HEK293 (cell line): ENCODE results near the gene VEPH1.

Experiments
- CTCF ChIA-PET: fragments of 350-600 bp; formaldehyde crosslinking; extraction: SDS; loops from one replicate; lab custom pipeline; 2021; ENCODE audit warnings: antibody characterized with exemption; lab: Yijun Ruan, JAX
- POLR2A ChIA-PET: fragments of 300-600 bp; formaldehyde crosslinking; extraction: SDS; loops from one replicate; lab custom pipeline; 2020; ENCODE audit warnings: antibody characterized with exemption, inconsistent platforms; lab: Yijun Ruan, JAX
- H3K27ac ChIP-seq: fragments of 200-500 bp; sonication (Bioruptor generic); 2 replicates; pipeline ENCODE4 v1.5.1; 2014; ENCODE audit warnings: low read depth, low read length, control low read depth, inconsistent platforms; ENCODE audit errors: extremely low read depth
- H3K36me3 ChIP-seq, 2 experiments: fragments of 200-500 bp in 1 of 2; sonication (Bioruptor generic) in 1 of 2; 1 replicate in 1 of 2; 2 replicates in 1 of 2; pipeline ENCODE4 v1.5.1; 2014 to 2017; ENCODE audit warnings: inconsistent platforms in 2 of 2, low read length in 2 of 2; ENCODE audit not compliant: control insufficient read depth in 2 of 2, insufficient read depth in 1 of 2
- H3K4me1 ChIP-seq: fragments of 200-500 bp; sonication (Bioruptor generic); 2 replicates; pipeline ENCODE4 v1.5.1; 2014; ENCODE audit warnings: mild to moderate bottlenecking, low read length, inconsistent platforms; ENCODE audit not compliant: control insufficient read depth, insufficient read depth
- H3K4me3 ChIP-seq: 2 replicates; pipeline ENCODE4 v1.5.1; 2011; ENCODE audit warnings: low read depth, mild to moderate bottlenecking, control low read depth, low read length, moderate library complexity
- H3K9me3 ChIP-seq: fragments of 200-500 bp; sonication (Bioruptor generic); 2 replicates; pipeline ENCODE4 v1.5.1; 2014; ENCODE audit warnings: low read depth, low read length, inconsistent platforms; ENCODE audit not compliant: control insufficient read depth, insufficient read depth
- SCRT1 ChIP-seq: fragments of 450-650 bp; formaldehyde crosslinking; IDR thresholded peaks from 2 replicates; pipeline ENCODE4 v1.5.1; 2016; ENCODE audit warnings: missing biosample characterization, missing genetic modification characterization, borderline replicate concordance
- ZBTB20 ChIP-seq: fragments of 450-650 bp; formaldehyde crosslinking; IDR thresholded peaks from 2 replicates; pipeline ENCODE4 v1.5.1; 2016; ENCODE audit warnings: missing biosample characterization, missing genetic modification characterization
- ZBTB48 ChIP-seq: fragments of 450-650 bp; formaldehyde crosslinking; IDR thresholded peaks from 2 replicates; pipeline ENCODE4 v1.5.1; 2016; ENCODE audit warnings: missing biosample characterization, missing genetic modification characterization
- ZNF19 ChIP-seq: fragments of 450-650 bp; formaldehyde crosslinking; IDR thresholded peaks from 2 replicates; pipeline ENCODE4; 2016; ENCODE audit warnings: missing biosample characterization, missing genetic modification characterization, low read depth
- ZNF2 ChIP-seq: fragments of 450-650 bp; formaldehyde crosslinking; IDR thresholded peaks from 2 replicates; pipeline ENCODE4 v1.5.1; 2016; ENCODE audit warnings: missing biosample characterization, missing genetic modification characterization
- ZNF223 ChIP-seq: fragments of 450-650 bp; formaldehyde crosslinking; IDR thresholded peaks from 2 replicates; pipeline ENCODE4 v1.5.1; 2016; ENCODE audit warnings: missing biosample characterization, missing genetic modification characterization
- ZNF274 ChIP-seq, 2 experiments: fragments of 200-500 bp in 1 of 2; fragments of 450-650 bp in 1 of 2; sonication (Bioruptor generic) in 1 of 2; formaldehyde crosslinking in 1 of 2; IDR thresholded peaks; 2 replicates each; pipeline versions ENCODE4 v1.5.1 to v1.6.1; 2014 to 2016; ENCODE audit warnings: borderline replicate concordance in 1 of 2, inconsistent platforms in 1 of 2, low read length in 1 of 2, missing biosample characterization in 1 of 2, missing genetic modification characterization in 1 of 2
- ZNF366 ChIP-seq: fragments of 450-650 bp; formaldehyde crosslinking; conservative IDR thresholded peaks from 2 replicates; pipeline ENCODE4 v1.5.1; 2016; ENCODE audit warnings: missing biosample characterization, missing genetic modification characterization
- ZNF514 ChIP-seq: fragments of 450-650 bp; formaldehyde crosslinking; IDR thresholded peaks from 2 replicates; pipeline ENCODE4 v1.5.1; 2016; ENCODE audit warnings: missing biosample characterization, missing genetic modification characterization
- ZNF548 ChIP-seq: fragments of 450-650 bp; formaldehyde crosslinking; IDR thresholded peaks from 2 replicates; pipeline ENCODE4 v1.5.1; 2016; ENCODE audit warnings: missing biosample characterization, missing genetic modification characterization
- ZNF561 ChIP-seq: fragments of 450-650 bp; IDR thresholded peaks from 2 replicates; pipeline ENCODE4 v1.5.1; 2018; ENCODE audit warnings: missing biosample characterization, missing genetic modification characterization, borderline replicate concordance
- ZNF621 ChIP-seq: fragments of 450-650 bp; formaldehyde crosslinking; IDR thresholded peaks from 2 replicates; pipeline ENCODE4 v1.5.1; 2017; ENCODE audit warnings: missing biosample characterization, missing genetic modification characterization
- ZNF623 ChIP-seq: fragments of 450-650 bp; formaldehyde crosslinking; IDR thresholded peaks from 2 replicates; pipeline ENCODE4 v1.5.1; 2016; ENCODE audit warnings: missing biosample characterization, missing genetic modification characterization
- ZNF654 ChIP-seq: fragments of 450-650 bp; formaldehyde crosslinking; IDR thresholded peaks from 2 replicates; pipeline ENCODE4 v1.5.1; 2016; ENCODE audit warnings: low read depth, missing biosample characterization, missing genetic modification characterization
- ZNF660 ChIP-seq: fragments of 450-650 bp; IDR thresholded peaks from 2 replicates; pipeline ENCODE4 v1.5.1; 2018; ENCODE audit warnings: missing biosample characterization, mild to moderate bottlenecking, missing genetic modification characterization
- ZNF701 ChIP-seq: fragments of 450-650 bp; formaldehyde crosslinking; IDR thresholded peaks from 2 replicates; pipeline ENCODE4 v1.5.1; 2016; ENCODE audit warnings: missing biosample characterization, missing genetic modification characterization
- ZNF768 ChIP-seq: fragments of 450-650 bp; formaldehyde crosslinking; IDR thresholded peaks from 2 replicates; pipeline ENCODE4 v1.5.1; 2018; ENCODE audit warnings: missing biosample characterization, mild to moderate bottlenecking, missing genetic modification characterization
- TF ChIP-seq, protein P1 (sequence below): fragments of 450-650 bp; formaldehyde crosslinking; IDR thresholded peaks from 2 replicates; pipeline ENCODE4 v1.5.1; 2017; ENCODE audit warnings: missing biosample characterization, missing genetic modification characterization
- TF ChIP-seq, protein P2 (sequence below): fragments of 450-650 bp; formaldehyde crosslinking; IDR thresholded peaks from 2 replicates; pipeline ENCODE4 v1.5.1; 2016; ENCODE audit warnings: missing biosample characterization, missing genetic modification characterization
- TF ChIP-seq, protein P3 (sequence below): fragments of 450-650 bp; formaldehyde crosslinking; IDR thresholded peaks from 2 replicates; pipeline ENCODE4 v1.5.1; 2016; ENCODE audit warnings: missing biosample characterization, missing genetic modification characterization, borderline replicate concordance

VEPH1 gene

DNA sequence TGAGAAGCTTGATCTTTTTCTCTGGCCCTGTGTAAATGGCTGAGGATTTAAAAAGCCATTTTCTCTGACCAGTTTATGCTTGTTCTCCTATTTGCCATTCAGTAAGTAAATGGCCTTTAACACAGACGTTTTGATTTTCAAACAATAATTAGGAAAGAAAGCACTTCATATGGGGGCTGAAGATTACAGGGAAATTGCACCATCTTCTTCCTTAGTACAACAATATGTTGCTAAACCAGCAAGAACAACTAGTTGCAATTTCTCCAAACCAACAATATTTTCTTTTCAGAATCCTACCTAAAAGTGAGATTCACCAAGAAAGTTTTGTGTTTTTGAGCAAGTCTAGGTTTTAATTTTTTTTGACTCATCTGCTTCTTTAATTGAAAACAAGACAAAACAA lies 262.8 kb downstream of the VEPH1 start (continued):
- TF ChIP-seq ZNF621 (tag by site-specific recombination) = no peak
- no peak for TF ChIP-seq ZNF548
- TF ChIP-seq ZNF19 (tag by site-specific recombination) = no peak
- TF ChIP-seq, protein P1, sequence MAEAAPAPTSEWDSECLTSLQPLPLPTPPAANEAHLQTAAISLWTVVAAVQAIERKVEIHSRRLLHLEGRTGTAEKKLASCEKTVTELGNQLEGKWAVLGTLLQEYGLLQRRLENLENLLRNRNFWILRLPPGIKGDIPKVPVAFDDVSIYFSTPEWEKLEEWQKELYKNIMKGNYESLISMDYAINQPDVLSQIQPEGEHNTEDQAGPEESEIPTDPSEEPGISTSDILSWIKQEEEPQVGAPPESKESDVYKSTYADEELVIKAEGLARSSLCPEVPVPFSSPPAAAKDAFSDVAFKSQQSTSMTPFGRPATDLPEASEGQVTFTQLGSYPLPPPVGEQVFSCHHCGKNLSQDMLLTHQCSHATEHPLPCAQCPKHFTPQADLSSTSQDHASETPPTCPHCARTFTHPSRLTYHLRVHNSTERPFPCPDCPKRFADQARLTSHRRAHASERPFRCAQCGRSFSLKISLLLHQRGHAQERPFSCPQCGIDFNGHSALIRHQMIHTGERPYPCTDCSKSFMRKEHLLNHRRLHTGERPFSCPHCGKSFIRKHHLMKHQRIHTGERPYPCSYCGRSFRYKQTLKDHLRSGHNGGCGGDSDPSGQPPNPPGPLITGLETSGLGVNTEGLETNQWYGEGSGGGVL (tag by site-specific recombination) = no peak
- TF ChIP-seq, all 188 proteins: peak for 0

DNA sequence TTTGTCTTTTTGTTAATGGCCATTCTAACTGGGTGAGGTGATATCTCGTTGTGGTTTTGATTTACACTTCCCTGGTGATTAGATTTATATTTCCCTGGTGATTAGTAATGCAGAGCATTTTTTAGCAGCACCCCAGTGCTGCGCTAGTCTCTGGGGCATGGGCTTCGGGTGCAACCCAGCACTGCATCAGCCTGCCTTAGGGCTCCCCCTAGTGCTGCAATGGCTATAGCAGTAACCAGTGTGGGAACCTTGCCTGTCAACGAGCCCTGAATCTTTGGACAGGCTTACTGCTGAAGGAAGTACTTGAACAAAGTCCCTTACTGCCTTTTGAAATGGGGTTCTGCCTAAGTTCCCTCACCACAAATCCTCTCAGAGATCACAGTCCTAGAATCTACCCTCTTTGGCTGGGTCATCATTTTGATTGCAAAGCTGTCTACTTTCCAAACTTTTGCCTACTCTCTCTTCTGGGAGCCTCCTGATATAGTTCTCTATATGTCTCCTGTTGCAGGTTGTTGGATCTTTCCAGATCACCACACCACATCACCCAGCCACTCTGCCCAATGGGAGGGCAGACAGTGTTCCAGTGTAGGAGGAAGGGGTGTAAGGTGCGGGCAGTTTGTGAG lies 264.0 kb downstream of the VEPH1 start:
- Histone ChIP-seq H3K27ac (no peak overlapping the region), H3K4me1 (no peaks in the 10 kb centered on the region), H3K4me3 (no peak overlapping the region), H3K9me3 (no peaks in the 10 kb centered on the region), H3K36me3 (no peaks in the 10 kb centered on the region)
- TF ChIP-seq ZNF623 (no peak), ZNF223 (tag by site-specific recombination) (no peak), ZNF654 (peak; percentile 69), ZNF561 (tag by site-specific recombination) (peak; percentile 84), ZNF660 (tag by site-specific recombination) (peak; percentile 52; the same call in 1 of the 2 replicates), ZBTB48 (tag by site-specific recombination) (peak; percentile 67), ZNF366 (tag by site-specific recombination) (no peak), ZNF2 (tag by site-specific recombination) (0 out of 2 replicates have a peak, but pooled peaks have one; percentile 30), ZNF768 (tag by site-specific recombination) (peak; percentile 55; the same call in 1 of the 2 replicates), ZNF514 (no peak)
- ChIA-PET POLR2A (no interaction called here), CTCF (interaction anchor here (0.7 to 2.1 kb wide), 8 partner anchors 8 to 333 kb away, joined by 3 to 11 read pairs (median 4); no protein-coding TSS in a partner anchor)

DNA sequence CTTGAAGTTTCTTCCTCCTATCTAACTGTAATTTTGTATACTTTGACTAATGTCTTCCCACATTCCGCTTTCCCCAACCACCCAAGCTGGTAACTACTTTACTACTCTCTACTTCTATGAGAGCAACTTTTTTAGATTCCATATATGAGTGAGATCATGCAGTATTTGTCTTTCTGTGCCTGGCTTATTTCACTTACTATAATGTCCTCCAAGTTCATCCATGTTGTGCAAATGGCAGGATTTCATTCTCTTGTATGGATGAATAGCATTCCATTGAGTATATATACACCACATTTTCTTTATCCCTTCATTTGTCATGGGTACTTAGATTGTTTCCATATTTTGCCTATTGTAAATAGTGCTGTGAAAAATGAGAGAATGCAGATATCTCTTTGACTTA lies 264.8 kb downstream of the VEPH1 start:
- POLR2A ChIA-PET = no interaction called here

More for the DNA sequence above, 264.8 kb downstream of the VEPH1 start:
- no peak overlapping the region for H3K4me3 ChIP-seq
- H3K9me3 ChIP-seq = no peaks in the 10 kb centered on the region
- H3K4me1 ChIP-seq = no peaks in the 10 kb centered on the region
- no peak for TF ChIP-seq SCRT1 (tag by site-specific recombination)
- no peak for TF ChIP-seq ZBTB20
- no peak for TF ChIP-seq ZNF274 (IDR thresholded peaks at IDR 0.05; ENCODE audit: low read length)
- TF ChIP-seq ZNF274 (tag by site-specific recombination; IDR thresholded peaks at IDR 0.05; ENCODE audit: borderline replicate concordance) = no peak
- TF ChIP-seq, protein P2, sequence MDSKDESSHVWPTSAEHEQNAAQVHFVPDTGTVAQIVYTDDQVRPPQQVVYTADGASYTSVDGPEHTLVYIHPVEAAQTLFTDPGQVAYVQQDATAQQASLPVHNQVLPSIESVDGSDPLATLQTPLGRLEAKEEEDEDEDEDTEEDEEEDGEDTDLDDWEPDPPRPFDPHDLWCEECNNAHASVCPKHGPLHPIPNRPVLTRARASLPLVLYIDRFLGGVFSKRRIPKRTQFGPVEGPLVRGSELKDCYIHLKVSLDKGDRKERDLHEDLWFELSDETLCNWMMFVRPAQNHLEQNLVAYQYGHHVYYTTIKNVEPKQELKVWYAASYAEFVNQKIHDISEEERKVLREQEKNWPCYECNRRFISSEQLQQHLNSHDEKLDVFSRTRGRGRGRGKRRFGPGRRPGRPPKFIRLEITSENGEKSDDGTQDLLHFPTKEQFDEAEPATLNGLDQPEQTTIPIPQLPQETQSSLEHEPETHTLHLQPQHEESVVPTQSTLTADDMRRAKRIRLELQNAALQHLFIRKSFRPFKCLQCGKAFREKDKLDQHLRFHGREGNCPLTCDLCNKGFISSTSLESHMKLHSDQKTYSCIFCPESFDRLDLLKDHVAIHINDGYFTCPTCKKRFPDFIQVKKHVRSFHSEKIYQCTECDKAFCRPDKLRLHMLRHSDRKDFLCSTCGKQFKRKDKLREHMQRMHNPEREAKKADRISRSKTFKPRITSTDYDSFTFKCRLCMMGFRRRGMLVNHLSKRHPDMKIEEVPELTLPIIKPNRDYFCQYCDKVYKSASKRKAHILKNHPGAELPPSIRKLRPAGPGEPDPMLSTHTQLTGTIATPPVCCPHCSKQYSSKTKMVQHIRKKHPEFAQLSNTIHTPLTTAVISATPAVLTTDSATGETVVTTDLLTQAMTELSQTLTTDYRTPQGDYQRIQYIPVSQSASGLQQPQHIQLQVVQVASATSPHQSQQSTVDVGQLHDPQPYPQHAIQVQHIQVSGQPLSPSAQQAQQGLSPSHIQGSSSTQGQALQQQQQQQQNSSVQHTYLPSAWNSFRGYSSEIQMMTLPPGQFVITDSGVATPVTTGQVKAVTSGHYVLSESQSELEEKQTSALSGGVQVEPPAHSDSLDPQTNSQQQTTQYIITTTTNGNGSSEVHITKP (tag by site-specific recombination) = no peak
- TF ChIP-seq, protein P3, sequence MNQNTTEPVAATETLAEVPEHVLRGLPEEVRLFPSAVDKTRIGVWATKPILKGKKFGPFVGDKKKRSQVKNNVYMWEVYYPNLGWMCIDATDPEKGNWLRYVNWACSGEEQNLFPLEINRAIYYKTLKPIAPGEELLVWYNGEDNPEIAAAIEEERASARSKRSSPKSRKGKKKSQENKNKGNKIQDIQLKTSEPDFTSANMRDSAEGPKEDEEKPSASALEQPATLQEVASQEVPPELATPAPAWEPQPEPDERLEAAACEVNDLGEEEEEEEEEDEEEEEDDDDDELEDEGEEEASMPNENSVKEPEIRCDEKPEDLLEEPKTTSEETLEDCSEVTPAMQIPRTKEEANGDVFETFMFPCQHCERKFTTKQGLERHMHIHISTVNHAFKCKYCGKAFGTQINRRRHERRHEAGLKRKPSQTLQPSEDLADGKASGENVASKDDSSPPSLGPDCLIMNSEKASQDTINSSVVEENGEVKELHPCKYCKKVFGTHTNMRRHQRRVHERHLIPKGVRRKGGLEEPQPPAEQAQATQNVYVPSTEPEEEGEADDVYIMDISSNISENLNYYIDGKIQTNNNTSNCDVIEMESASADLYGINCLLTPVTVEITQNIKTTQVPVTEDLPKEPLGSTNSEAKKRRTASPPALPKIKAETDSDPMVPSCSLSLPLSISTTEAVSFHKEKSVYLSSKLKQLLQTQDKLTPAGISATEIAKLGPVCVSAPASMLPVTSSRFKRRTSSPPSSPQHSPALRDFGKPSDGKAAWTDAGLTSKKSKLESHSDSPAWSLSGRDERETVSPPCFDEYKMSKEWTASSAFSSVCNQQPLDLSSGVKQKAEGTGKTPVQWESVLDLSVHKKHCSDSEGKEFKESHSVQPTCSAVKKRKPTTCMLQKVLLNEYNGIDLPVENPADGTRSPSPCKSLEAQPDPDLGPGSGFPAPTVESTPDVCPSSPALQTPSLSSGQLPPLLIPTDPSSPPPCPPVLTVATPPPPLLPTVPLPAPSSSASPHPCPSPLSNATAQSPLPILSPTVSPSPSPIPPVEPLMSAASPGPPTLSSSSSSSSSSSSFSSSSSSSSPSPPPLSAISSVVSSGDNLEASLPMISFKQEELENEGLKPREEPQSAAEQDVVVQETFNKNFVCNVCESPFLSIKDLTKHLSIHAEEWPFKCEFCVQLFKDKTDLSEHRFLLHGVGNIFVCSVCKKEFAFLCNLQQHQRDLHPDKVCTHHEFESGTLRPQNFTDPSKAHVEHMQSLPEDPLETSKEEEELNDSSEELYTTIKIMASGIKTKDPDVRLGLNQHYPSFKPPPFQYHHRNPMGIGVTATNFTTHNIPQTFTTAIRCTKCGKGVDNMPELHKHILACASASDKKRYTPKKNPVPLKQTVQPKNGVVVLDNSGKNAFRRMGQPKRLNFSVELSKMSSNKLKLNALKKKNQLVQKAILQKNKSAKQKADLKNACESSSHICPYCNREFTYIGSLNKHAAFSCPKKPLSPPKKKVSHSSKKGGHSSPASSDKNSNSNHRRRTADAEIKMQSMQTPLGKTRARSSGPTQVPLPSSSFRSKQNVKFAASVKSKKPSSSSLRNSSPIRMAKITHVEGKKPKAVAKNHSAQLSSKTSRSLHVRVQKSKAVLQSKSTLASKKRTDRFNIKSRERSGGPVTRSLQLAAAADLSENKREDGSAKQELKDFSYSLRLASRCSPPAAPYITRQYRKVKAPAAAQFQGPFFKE = no peak
- no peak for TF ChIP-seq ZNF701
- H3K36me3 ChIP-seq = no peaks in the 10 kb centered on the region
- H3K27ac ChIP-seq = no peak overlapping the region
- CTCF ChIA-PET = interaction anchor here (0.6 to 2.3 kb wide), 5 partner anchors 13 to 107 kb away, joined by 3 to 11 read pairs (median 7); no protein-coding TSS in a partner anchor
